Upper lobe of right lung (tissue), 1 donor: ENCODE results near the gene CLIP3. TPM values are rescaled to one million over a fixed set of nuclear protein-coding genes. Genes with fewer than 3 reads are reported as not detected.
A peak's percentile ranks its signal among the peaks of the same experiment; 100 is the strongest.
"Not testable (repeated sequence)": the region's sequence is repeated elsewhere in the genome, so short reads cannot be mapped to it uniquely, and the experiment has no call there.

Experiments used
- ATAC-seq: fragments of 200-7000 bp; cut with Tn5 transposase; one replicate; pipeline ENCODE4 v1.9.1; 2020; ENCODE audit warnings: mild to moderate bottlenecking, moderate library complexity
- DNase-seq: peaks from one replicate; pipeline ENCODE4 v3.0.0-alpha.2; 2020
- H3K27ac ChIP-seq: fragments of 200-600 bp; one replicate; pipeline ENCODE4 v1.8.0; 2022
- H3K27me3 ChIP-seq: fragments of 200-600 bp; one replicate; pipeline ENCODE4 v1.8.0; 2022; ENCODE audit warnings: mild to moderate bottlenecking
- H3K36me3 ChIP-seq: fragments of 200-600 bp; one replicate; pipeline ENCODE4 v1.8.0; 2022
- H3K4me1 ChIP-seq: fragments of 200-600 bp; one replicate; pipeline ENCODE4 v1.8.0; 2022
- H3K4me3 ChIP-seq: fragments of 200-600 bp; one replicate; pipeline ENCODE4 v1.8.0; 2022; ENCODE audit warnings: mild to moderate bottlenecking
- H3K9me3 ChIP-seq: fragments of 200-600 bp; one replicate; pipeline ENCODE4 v1.8.0; 2022
- CTCF ChIP-seq: fragments of 200-600 bp; IDR thresholded peaks from one replicate; pipeline ENCODE4 v1.8.0; 2022; ENCODE audit warnings: antibody characterized with exemption
- intact Hi-C: fragments of 100-400 bp; cut with DNase I; formaldehyde crosslinking; loops from one replicate; pipeline ENCODE4 v1.11.0; 2022
- total RNA-seq: library from RNA; stranded (reverse); fragmentation: NEBNext Ultra II Directional; extraction: Animal tissue kit (Norgen Biotek cat#: 25700); gene quantifications from one replicate; pipeline ENCODE4 v1.2.1, GENCODE V29; 2021
- donor health status: DM: no; HTN: yes; CAD: no; lungs with severe emphysema.

CLIP3 gene
- total RNA-seq, 1 donor from 2014 or later, result 10.5 TPM

- intact Hi-C loops, result no loop called here
- Histone ChIP-seq H3K9me3 (no peaks in the 10 kb centered on the region), H3K4me3 (no peak overlapping the region), H3K4me1 (no peaks in the 10 kb centered on the region), H3K36me3 (no peaks in the 10 kb centered on the region), H3K27me3 (peaks cover 29% of the 10 kb centered on the region), H3K27ac (no peak overlapping the region)
- no peak for TF ChIP-seq CTCF
- DNase-seq (no peak), ATAC-seq (no peak)
Measured at GRCh38 chr19:35986111-35986510, 46.6 kb downstream of the CLIP3 start.

GRCh38 chr19:35983177-35983576, 49.5 kb downstream of the CLIP3 start:
- intact Hi-C loops, result no loop called here
- ATAC-seq (no peak), DNase-seq (no peak)
- no peak overlapping the region for H3K4me3 ChIP-seq
- no peaks in the 10 kb centered on the region for H3K9me3 ChIP-seq
- H3K27me3 ChIP-seq, result peaks cover 28% of the 10 kb centered on the region
- no peaks in the 10 kb centered on the region for H3K4me1 ChIP-seq
- no peak for TF ChIP-seq CTCF
- no peaks in the 10 kb centered on the region for H3K36me3 ChIP-seq
- no peak overlapping the region for H3K27ac ChIP-seq

DNA sequence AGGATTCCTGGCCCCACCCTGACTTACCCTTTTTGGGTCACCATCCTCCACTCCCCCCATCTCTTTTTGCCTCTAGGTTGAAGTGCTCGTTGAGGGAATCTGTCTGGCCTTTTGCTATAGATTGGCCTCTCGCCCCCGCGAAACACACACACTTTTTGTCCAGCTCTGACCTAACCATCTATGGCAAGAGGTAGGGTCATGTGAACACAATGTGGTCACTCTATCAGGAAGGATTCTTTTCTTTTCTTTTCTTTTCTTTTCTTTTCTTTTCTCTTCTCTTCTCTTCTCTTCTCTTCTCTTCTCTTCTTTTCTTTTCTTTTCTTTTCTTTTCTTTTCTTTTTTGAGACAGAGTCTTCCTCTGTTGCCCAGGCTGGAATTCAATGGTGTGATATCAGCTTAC, 51.7 kb downstream of the CLIP3 start:
- ATAC-seq, H3K9me3 ChIP-seq, DNase-seq, intact Hi-C loops, H3K36me3 ChIP-seq, H3K27me3 ChIP-seq, H3K4me3 ChIP-seq, H3K4me1 ChIP-seq, H3K27ac ChIP-seq: not testable (repeated sequence)

- no peak overlapping the region for H3K4me3 ChIP-seq
- no peaks in the 10 kb centered on the region for H3K9me3 ChIP-seq
- H3K27ac ChIP-seq, result no peak overlapping the region
- no peaks in the 10 kb centered on the region for H3K4me1 ChIP-seq
- no peaks in the 10 kb centered on the region for H3K36me3 ChIP-seq
- no peaks in the 10 kb centered on the region for H3K27me3 ChIP-seq
- DNase-seq, result no peak
- no peak for ATAC-seq
- intact Hi-C loops, result no loop called here
- TF ChIP-seq CTCF, result no peak
Measured at GRCh38 chr19:35978832-35979365, 53.8 kb downstream of the CLIP3 start.

GRCh38 chr19:35978271-35978670, 54.4 kb downstream of the CLIP3 start:
- Histone ChIP-seq H3K4me3 (no peak overlapping the region), H3K27ac (no peak overlapping the region), H3K4me1 (no peaks in the 10 kb centered on the region), H3K27me3 (no peaks in the 10 kb centered on the region), H3K9me3 (no peaks in the 10 kb centered on the region), H3K36me3 (no peaks in the 10 kb centered on the region)
- intact Hi-C loops, result no loop called here
- ATAC-seq (no peak), DNase-seq (no peak)
- TF ChIP-seq CTCF, result no peak

DNA sequence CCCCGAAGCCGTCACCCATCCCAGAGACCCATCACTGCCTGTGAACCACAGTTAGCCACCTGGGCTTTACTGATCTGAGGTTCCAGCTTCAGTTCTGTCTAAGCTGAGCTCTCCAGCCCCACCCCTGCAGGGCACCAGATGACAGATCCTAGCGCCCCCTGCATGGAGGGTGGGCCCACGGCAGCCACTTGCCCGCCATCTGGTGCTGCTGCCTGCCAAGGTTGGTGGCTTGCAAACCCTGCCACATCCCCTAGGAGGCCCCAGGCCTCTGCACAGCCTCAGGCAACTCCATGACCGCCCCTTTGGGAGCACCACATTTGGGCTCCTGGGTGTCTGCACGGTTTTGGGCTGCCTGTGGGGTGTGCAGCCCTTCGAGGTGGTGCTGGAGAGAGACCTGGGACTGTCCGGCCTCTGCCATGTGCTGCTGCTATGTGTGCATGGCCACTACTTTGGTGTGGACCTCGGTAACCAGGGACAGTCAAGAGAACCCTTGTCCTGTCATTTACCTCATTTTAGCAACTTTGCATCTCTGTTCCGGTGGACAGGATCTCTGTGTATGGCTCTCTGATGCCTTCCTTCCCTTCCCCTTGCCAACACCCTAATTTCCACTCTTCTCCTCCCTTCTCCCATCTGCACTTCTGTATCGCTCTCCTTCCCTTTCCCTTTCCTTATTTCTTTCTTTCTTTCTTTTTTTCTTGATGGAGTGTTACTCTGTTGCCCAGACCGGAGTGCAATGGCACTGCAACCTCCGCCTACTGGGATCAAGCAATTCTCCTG, 55.0 kb downstream of the CLIP3 start:
- H3K4me1 ChIP-seq, result no peaks in the 10 kb centered on the region
- no peak overlapping the region for H3K27ac ChIP-seq
- no peak for DNase-seq
- no peaks in the 10 kb centered on the region for H3K27me3 ChIP-seq
- H3K9me3 ChIP-seq, result no peaks in the 10 kb centered on the region
- no peak overlapping the region for H3K4me3 ChIP-seq
- intact Hi-C loops, result no loop called here
- no peaks in the 10 kb centered on the region for H3K36me3 ChIP-seq
- ATAC-seq, result peak; percentile 14
- TF ChIP-seq CTCF, result no peak
